Epithelial cell of esophagus (primary cell): ENCODE measurements around the gene TMEM242.
A peak's percentile ranks its signal among the peaks of the same experiment; 100 is the strongest.

Source experiments
- DNase-seq: peaks from one replicate; pipeline ENCODE4 v3.0.0; 2010; ENCODE audit warnings: low read depth
- H3K4me3 ChIP-seq: 2 replicates; pipeline ENCODE4 v1.5.1; 2011; ENCODE audit warnings: mild to moderate bottlenecking, low read length, control low read depth
- TF ChIP-seq, protein P1 (sequence below): IDR thresholded peaks from 2 replicates; pipeline ENCODE4 v1.5.1; 2011; ENCODE audit warnings: low read depth, mild to moderate bottlenecking, low read length, control low read depth, inconsistent platforms; ENCODE audit not compliant: insufficient read depth; ENCODE audit errors: missing control alignments

The TMEM242 gene

DNA sequence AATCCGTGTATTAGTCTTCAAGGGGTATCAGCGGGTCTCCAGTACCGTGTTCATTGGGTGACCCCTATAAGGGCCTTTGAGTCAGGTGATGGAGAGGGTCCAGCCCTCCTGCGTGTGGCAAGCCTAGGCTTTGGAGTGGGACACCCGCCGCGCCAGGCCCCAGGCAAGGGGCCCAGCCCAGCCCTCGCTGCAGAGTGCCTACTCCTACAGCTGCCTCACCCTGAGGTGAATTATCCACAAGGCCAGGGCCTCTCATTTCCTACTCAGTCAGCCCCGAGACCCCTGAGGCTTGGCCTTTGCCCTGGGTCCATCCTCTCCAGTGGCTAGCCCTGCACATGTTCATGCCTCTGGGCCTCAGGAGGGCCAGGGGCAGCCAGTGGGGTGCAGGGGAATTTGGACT lies 45.1 kb downstream of the TMEM242 start:
- TF ChIP-seq, protein P1, sequence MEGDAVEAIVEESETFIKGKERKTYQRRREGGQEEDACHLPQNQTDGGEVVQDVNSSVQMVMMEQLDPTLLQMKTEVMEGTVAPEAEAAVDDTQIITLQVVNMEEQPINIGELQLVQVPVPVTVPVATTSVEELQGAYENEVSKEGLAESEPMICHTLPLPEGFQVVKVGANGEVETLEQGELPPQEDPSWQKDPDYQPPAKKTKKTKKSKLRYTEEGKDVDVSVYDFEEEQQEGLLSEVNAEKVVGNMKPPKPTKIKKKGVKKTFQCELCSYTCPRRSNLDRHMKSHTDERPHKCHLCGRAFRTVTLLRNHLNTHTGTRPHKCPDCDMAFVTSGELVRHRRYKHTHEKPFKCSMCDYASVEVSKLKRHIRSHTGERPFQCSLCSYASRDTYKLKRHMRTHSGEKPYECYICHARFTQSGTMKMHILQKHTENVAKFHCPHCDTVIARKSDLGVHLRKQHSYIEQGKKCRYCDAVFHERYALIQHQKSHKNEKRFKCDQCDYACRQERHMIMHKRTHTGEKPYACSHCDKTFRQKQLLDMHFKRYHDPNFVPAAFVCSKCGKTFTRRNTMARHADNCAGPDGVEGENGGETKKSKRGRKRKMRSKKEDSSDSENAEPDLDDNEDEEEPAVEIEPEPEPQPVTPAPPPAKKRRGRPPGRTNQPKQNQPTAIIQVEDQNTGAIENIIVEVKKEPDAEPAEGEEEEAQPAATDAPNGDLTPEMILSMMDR, result no peak
- H3K4me3 ChIP-seq, result no peak overlapping the region
- DNase-seq, result no peak

DNA sequence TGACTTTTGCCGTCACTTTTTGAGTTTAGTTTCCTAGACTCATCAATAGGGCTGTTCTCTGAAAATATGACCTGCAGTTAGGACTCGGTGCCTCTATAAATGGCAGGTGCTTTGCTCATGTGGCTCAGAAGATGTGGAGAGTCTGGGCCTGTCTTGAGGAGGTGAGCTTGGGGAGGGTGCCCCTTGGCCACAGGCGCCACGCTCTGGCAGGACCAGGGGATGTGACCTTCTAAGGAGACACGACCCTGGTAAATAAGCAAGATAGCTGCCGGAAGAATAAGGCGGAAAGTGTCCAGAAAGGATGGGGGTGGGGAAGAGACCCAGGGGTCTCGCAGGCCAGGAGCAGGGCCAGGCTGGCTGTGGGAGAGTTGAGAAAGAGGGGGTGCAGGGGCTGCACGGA lies 46.6 kb downstream of the TMEM242 start:
- no peak overlapping the region for H3K4me3 ChIP-seq
- TF ChIP-seq, protein P1, result no peak
- no peak for DNase-seq

DNA sequence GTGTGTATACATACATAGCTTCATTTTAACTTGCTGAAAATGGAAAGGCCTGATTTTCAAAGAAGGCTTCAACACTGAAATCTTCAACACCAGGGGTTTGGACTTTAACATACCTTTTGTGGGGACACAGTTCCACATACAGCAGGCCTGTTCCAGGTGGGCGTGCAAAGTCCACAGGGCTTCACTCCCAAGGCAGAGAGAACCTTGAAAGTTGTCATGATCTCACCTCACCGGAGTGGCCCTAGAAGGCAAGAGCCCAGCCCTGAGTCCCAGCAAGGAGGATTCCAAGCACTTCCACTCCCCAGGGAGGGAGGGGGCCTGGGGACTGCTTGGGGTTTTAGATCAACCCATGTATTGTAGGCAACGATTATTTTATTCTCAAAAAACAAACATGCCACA lies 47.2 kb downstream of the TMEM242 start:
- DNase-seq, result no peak
- TF ChIP-seq, protein P1, result no peak
- H3K4me3 ChIP-seq, result no peak overlapping the region

DNA sequence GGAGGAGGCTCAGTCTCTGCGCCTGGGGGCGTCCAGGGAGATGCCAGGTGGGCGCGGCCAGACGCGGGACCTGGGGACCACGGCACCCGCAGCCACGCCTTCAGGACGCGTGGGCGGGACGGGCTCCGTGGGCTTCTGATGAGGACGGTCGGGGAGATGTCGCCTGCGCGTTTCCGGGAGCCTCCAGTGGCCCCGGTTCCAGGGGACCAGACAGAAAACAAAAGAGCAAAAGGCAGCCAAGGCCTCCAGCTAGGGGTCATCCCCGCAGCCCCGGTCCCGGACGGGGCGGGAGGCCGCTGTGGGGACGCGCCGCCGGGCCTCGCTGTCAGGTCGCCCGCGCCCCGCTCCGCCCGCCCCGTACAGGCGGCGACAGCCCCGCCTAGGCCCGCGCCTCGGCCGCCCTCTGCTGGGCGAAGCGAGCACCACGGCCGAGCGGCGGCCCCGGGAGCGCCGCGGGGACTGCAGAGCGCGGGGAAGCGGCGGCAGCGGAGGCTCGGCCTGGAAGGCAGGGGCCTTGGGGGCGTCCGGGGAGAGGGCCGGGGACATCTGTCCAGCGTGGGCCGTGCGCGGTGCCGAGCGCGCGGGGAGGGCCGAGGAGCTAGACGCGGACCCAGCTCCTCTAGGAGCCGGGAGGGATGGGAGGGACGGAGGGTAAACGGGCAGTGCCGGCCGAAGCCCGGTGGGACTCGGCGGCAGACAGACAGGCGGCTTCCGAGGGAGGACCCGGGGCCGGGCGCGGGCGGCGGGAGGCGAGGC lies 48.7 kb downstream of the TMEM242 start:
- DNase-seq, result peak; percentile 67

DNA sequence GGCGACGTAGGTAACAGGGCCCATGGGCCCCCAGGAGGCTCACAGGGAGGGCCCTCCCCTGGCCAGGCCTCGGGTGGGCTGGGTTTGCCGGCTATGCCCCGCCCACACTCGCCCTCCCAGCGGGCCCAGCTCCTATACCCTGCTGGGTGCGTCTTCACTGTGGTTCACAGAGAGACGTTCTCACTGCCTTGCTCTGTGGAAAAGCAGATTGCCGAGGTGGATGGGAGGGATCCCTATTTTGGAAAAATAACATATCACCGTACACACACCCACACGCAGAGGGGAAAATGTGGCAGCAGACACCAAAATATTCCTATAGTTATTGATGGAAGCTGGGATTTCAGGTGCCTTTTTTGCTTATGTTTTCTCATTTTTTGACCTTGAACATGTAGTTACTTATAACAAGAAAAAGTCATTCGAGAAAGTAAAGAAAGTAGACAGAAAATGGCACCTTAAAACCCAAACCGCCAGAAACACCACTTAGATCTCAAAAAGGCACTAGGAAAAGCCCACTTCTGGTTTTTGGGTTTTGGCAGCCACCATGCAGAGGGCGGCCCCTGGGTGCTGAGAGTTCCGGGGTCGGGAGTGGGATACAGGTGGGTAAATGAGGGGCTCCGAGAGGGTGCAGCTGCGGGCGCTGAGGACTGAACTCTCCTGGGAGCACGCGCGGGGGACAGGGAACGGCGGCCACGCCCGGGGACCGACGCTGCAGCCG lies 49.4 kb downstream of the TMEM242 start:
- peak; percentile 36 for DNase-seq
- TF ChIP-seq, protein P1, result no peak
- H3K4me3 ChIP-seq, result peak overlapping the region; percentile 57

More for the DNA sequence above, 48.7 kb downstream of the TMEM242 start:
- TF ChIP-seq, protein P1, result peak; percentile 32
- peak overlapping the region; percentile 57 for H3K4me3 ChIP-seq

DNA sequence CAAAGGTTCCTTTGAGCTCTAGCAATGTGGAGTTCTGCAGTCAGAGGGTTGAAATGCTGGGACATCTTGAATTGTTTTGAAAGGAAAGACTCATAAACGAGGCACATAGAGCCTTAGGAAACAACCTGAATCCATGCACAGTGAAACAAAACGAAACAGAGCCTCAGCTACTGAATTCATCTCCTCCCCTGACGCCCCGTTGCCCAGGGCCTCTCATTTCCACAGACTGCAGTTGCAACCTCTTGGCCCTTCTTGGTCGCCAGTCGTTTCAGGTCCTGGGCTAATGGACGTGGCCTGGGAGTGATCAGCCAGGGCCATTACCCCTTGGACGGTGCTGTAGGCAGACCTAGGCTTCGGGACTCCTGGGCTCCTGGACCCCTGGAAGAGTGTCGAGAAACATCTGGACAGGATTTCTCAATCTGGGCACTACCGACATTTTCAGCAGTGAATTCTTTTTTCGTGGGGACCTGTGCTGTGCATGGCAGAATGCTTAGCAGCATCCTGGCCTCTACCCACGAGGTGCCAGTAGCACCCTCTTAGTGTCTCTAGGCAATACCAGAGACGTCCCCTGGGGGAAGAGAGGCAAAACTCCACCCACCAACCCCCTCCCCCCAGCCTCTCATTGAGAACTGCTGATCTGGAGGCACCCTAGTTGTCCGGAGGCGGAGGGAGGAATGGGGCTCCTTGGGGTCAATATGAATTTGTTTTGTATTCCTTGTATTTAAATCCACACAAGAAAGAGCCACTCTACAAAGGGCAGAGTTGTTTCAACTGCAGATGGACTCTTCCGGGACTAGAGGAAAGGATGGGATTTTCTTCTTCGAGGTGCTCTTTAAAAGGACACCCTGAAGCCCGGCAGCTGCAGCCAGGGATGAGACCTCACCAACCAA lies 50.2 kb downstream of the TMEM242 start:
- no peak overlapping the region for H3K4me3 ChIP-seq
- TF ChIP-seq, protein P1, result no peak
- no peak for DNase-seq
